Measurements from ENCODE around the gene ZCCHC3. TPM values are rescaled to one million over a fixed set of nuclear protein-coding genes. Genes with fewer than 3 reads are reported as not detected.

Gene ZCCHC3
- total and polyA plus RNA-seq, 2 donors (not counting 3 experiments of a cell fraction or from before 2014, with no cell fraction given) = 14.8 to 22.0 TPM

DNA sequence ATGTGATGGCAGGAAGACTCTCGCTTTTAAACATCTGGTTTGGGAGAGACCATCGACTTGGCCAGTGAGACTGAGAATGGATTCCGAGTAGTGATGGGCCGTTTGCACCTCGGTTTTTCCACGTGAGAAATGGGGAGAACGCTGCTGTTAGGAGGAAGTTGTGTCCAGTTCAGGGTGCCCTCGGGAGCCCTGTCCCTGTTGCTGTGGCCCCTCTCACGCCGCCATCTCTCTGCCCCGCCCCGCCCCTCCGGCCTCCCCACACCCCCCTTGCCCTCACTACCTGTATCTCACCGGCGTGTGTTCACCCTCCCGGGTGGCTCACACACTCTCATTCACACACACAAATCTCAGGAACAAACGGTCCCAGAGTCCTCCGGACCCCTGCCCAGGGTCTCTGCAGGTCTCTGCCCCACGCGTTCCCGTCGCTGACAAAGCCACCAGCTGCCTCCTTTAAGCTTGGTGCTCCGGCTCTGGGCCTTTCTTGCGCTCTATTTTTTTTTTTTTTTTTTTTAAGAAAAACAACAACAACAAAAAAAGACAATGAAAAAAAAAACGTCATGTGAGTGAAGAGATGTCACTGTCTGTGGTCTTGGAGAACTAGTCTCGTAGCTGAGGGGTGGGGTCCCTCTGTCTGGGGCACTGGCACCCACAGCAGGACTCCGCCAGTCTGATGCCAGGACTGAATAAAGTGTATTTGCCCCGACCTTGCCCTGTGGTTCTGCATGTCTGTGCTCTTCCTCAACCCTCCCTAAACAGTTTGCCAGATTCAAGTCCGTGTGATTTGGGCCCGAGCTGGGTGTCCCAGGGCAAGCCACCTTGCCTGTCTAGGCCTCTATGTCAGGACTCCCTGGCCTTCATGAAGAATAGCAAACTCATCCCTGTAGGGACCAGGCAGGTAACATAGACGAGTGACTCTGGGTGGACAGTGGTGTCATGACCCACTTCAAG lies 30.9 kb downstream of the ZCCHC3 start:
- ChIA-PET CTCF (interaction anchor here (0.6 to 4.6 kb wide), 6 partner anchors 10 to 70 kb away, joined by 3 to 66 read pairs (median 42); partner anchors contain the start of genes DEFB132, NRSN2 and ZCCHC3), POLR2A (no interaction called here)
- Histone ChIP-seq H3K9me3 (replicated peaks; ENCODE audit: control insufficient read depth, insufficient read depth, low read length) (no peaks in the 10 kb centered on the region), H3K4me3 (replicated peaks in 1 of 3; ENCODE audit: insufficient read depth in 1 of 3, low read depth in 1 of 3, low read length in 3 of 3) (peak overlapping the region in 2 of 3 experiments; percentile 69 to 73), H3K27ac (ENCODE audit: insufficient read depth, low read depth, low read length) (no peak overlapping the region), H2AFZ (ENCODE audit: low read depth, low read length) (no peak overlapping the region), H3K4me1 (ENCODE audit: control insufficient read depth, extremely low read depth, insufficient read depth, low read length) (peaks cover 25% of the 10 kb centered on the region), H3K9me1 (replicated peaks; ENCODE audit: control insufficient read depth, extremely low read depth, insufficient read depth, low read length) (no peaks in the 10 kb centered on the region), H3K9ac (replicated peaks; ENCODE audit: extremely low read depth, insufficient read depth, low read length) (peak overlapping the region; percentile 64), H3K27me3 (ENCODE audit: control insufficient read depth in 2 of 2, insufficient read depth in 2 of 2, low read length in 2 of 2) (no peaks in the 10 kb centered on the region), H3K4me2 (ENCODE audit: insufficient read depth, low read length) (peak overlapping the region; percentile 84), H3K79me2 (ENCODE audit: control insufficient read depth, insufficient read depth, low read length) (peaks cover 15% of the 10 kb centered on the region), H4K20me1 (replicated peaks; ENCODE audit: control insufficient read depth, extremely low read depth, insufficient read depth, low read length) (no peaks in the 10 kb centered on the region), H3K36me3 (ENCODE audit: control insufficient read depth in 2 of 2, extremely low read depth in 1 of 2, insufficient read depth in 2 of 2, low read length in 2 of 2) (no peaks in the 10 kb centered on the region)
- no peak for FAIRE-seq
- BruUV-seq (replicated peaks) = no TSS peak
- intact Hi-C loops (cut with micrococcal nuclease) = no loop called here
- dilution Hi-C loops (cut with MboI; ENCODE audit: extremely low pct_ligation_motif_present, low sequenced_read_pairs) = no loop called here
- DNase-seq (ENCODE audit: low read depth, low spot score) = no peak
- TF ChIP-seq FOS (IDR thresholded peaks at IDR 0.05; ENCODE audit: borderline replicate concordance, insufficient read depth, low read length) = no peak
- TF ChIP-seq, protein P1, sequence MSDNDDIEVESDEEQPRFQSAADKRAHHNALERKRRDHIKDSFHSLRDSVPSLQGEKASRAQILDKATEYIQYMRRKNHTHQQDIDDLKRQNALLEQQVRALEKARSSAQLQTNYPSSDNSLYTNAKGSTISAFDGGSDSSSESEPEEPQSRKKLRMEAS (IDR thresholded peaks at IDR 0.05; ENCODE audit: insufficient read depth, insufficient read length) = no peak
- TF ChIP-seq POLR2AphosphoS5 (IDR thresholded peaks at IDR 0.05; ENCODE audit: insufficient read depth, low read depth, low read length) = no peak
- no peak for TF ChIP-seq POLR2A (IDR thresholded peaks at IDR 0.05; ENCODE audit: low read depth, low read length)
- no peak for TF ChIP-seq JUN (IDR thresholded peaks at IDR 0.05; ENCODE audit: borderline replicate concordance, insufficient read depth, insufficient read length, low read depth)
- no peak for TF ChIP-seq EZH2 (IDR thresholded peaks at IDR 0.05; ENCODE audit: borderline replicate concordance, low read depth, low read length, severe bottlenecking)
- TF ChIP-seq, protein P2, sequence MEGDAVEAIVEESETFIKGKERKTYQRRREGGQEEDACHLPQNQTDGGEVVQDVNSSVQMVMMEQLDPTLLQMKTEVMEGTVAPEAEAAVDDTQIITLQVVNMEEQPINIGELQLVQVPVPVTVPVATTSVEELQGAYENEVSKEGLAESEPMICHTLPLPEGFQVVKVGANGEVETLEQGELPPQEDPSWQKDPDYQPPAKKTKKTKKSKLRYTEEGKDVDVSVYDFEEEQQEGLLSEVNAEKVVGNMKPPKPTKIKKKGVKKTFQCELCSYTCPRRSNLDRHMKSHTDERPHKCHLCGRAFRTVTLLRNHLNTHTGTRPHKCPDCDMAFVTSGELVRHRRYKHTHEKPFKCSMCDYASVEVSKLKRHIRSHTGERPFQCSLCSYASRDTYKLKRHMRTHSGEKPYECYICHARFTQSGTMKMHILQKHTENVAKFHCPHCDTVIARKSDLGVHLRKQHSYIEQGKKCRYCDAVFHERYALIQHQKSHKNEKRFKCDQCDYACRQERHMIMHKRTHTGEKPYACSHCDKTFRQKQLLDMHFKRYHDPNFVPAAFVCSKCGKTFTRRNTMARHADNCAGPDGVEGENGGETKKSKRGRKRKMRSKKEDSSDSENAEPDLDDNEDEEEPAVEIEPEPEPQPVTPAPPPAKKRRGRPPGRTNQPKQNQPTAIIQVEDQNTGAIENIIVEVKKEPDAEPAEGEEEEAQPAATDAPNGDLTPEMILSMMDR (IDR thresholded peaks at IDR 0.05; ENCODE audit: extremely low read depth in 1 of 2, insufficient read depth in 1 of 2, low read depth in 1 of 2, low read length in 2 of 2) = no peak
- no peak for TF ChIP-seq GATA2 (IDR thresholded peaks at IDR 0.05; ENCODE audit: insufficient read depth, insufficient read length, low read depth, low read length)
- no peak for TF ChIP-seq MYC (IDR thresholded peaks at IDR 0.05; ENCODE audit: low read depth, low read length)

Data from endothelial cell of umbilical vein (primary cell).